Measurements from ENCODE around the gene EPN1.
"Not testable (repeated sequence)": the region's sequence is repeated elsewhere in the genome, so short reads cannot be mapped to it uniquely, and the experiment has no call there.

EPN1 gene

GRCh38 chr19:55720214-55720746 lies 45.3 kb downstream of the EPN1 start:
- DNase-seq (ENCODE audit: low spot score): peak; percentile 49

- DNase-seq (ENCODE audit: low spot score): no peak
Observed at GRCh38 chr19:55720801-55721200, 45.8 kb downstream of the EPN1 start.

GRCh38 chr19:55723491-55723890 lies 48.5 kb downstream of the EPN1 start:
- DNase-seq (ENCODE audit: low spot score): no peak

GRCh38 chr19:55730378-55730777 lies 55.4 kb downstream of the EPN1 start:
- not testable (repeated sequence) for DNase-seq (ENCODE audit: low spot score)

GRCh38 chr19:55738302-55738701 lies 63.3 kb downstream of the EPN1 start, which contains the start of gene NLRP9:
Gene NLRP9, minus strand, starts transcription at chr19:55738402. Its CDS starts 28 bp downstream, at chr19:55738374.
- DNase-seq (ENCODE audit: low spot score): no peak

- no peak for DNase-seq (ENCODE audit: low spot score)
Observed at GRCh38 chr19:55750715-55751114, 75.7 kb downstream of the EPN1 start.

- no peak for DNase-seq (ENCODE audit: low spot score)
Observed at GRCh38 chr19:55753401-55753800, 78.4 kb downstream of the EPN1 start.

- not testable (repeated sequence) for DNase-seq (ENCODE audit: low spot score)
Observed at GRCh38 chr19:55756808-55757207, 81.8 kb downstream of the EPN1 start.

GRCh38 chr19:55758797-55759196 lies 83.8 kb downstream of the EPN1 start, which contains the start of gene RFPL4A:
Gene RFPL4A, plus strand, starts transcription at chr19:55759097. Its CDS starts 2,704 bp downstream, at chr19:55761801.
- DNase-seq (ENCODE audit: low spot score): not testable (repeated sequence)

All from RKO (cell line).